Measurements from ENCODE around the gene SUMF1. TPM values are rescaled to one million over a fixed set of nuclear protein-coding genes. Genes with fewer than 3 reads are reported as not detected.

Gene SUMF1
- total and polyA plus RNA-seq, 2 of the 4 experiments (the other 2 are of a cell fraction) = 26.3 to 38.4 TPM

GRCh38 chr3:4323246-4324027 is 143.6 kb downstream of the SUMF1 start:
- 0 out of 4 replicates have a peak overlapping the region, but pooled peaks of 1 of the 2 experiments have one; percentile 44 for H4K8ac ChIP-seq (ENCODE audit: low read depth in 2 of 2, low read length in 2 of 2)
- no peak overlapping the region for H2BK120ac ChIP-seq (ENCODE audit: low read depth, low read length)
- dilution Hi-C loops (cut with HindIII; ENCODE audit: low sequenced_read_pairs, unreplicated experiment) = no loop called here
- H2BK20ac ChIP-seq (ENCODE audit: low read depth, low read length) = no peak overlapping the region
- H3K9me3 ChIP-seq (ENCODE audit: control insufficient read depth, insufficient read depth, low read length) = no peaks in the 10 kb centered on the region
- H3K27me3 ChIP-seq (ENCODE audit: control insufficient read depth, insufficient read depth, low read length) = no peaks in the 10 kb centered on the region
- peak overlapping the region; percentile 64; the same call in 1 of the 2 replicates for H3K27ac ChIP-seq (ENCODE audit: insufficient read depth, low read length)
- ChIA-PET POLR2A (ENCODE audit: unreplicated experiment) (no interaction called here), CTCF (no interaction called here)
- peak overlapping the region; percentile 47; the same call in 1 of the 2 replicates for H3K4me2 ChIP-seq (ENCODE audit: low read depth, low read length)
- no peak overlapping the region for H2AK5ac ChIP-seq (ENCODE audit: low read depth, low read length)
- intact Hi-C loops (cut with micrococcal nuclease) = no loop called here
- no peak for DNase-seq
- no peaks in the 10 kb centered on the region for H3K36me3 ChIP-seq (ENCODE audit: control insufficient read depth, insufficient read depth, low read length)
- peak overlapping the region; percentile 72 for H2BK5ac ChIP-seq (ENCODE audit: low read depth, low read length, poor library complexity, severe bottlenecking)
- no peak overlapping the region for H3K23ac ChIP-seq (ENCODE audit: low read depth, low read length)
- no CpG with 5 or more reads among the region's 3 CpGs for WGBS, 2 experiments (ENCODE audit: extremely low coverage in 2 of 2, insufficient read length in 1 of 2)
- no peak overlapping the region for H2AFZ ChIP-seq (replicated peaks; ENCODE audit: low read length, poor library complexity)
- H2BK15ac ChIP-seq (ENCODE audit: low read depth, low read length) = no peak overlapping the region
- peaks cover 8% of the 10 kb centered on the region for H3K4me1 ChIP-seq (ENCODE audit: control insufficient read depth, insufficient read depth, low read length)
- ATAC-seq (ENCODE audit: low read depth) = peak; percentile 38
- in situ Hi-C loops (cut with MboI; ENCODE audit: low sequenced_read_pairs) = loop anchor here (25.0 kb wide), 1 partner anchor 739 kb away; no protein-coding TSS in a partner anchor
- no peaks in the 10 kb centered on the region for H3K79me1 ChIP-seq (ENCODE audit: low read depth in 1 of 2, low read length in 2 of 2)
- no peak overlapping the region for H4K91ac ChIP-seq (ENCODE audit: insufficient read depth, low read depth, low read length)
- H3K4ac ChIP-seq (ENCODE audit: low read depth, low read length) = no peak overlapping the region
- no peaks in the 10 kb centered on the region for H4K20me1 ChIP-seq (ENCODE audit: insufficient read depth, low read length)
- BruUV-seq (replicated peaks) = no TSS peak
- no peak overlapping the region for H3K9ac ChIP-seq (ENCODE audit: low read depth, low read length)
- H3K9me1 ChIP-seq (ENCODE audit: insufficient read depth, low read length) = no peaks in the 10 kb centered on the region
- peak overlapping the region; percentile 98 for H3K18ac ChIP-seq (ENCODE audit: low read depth, low read length)
- no peak overlapping the region for H3K14ac ChIP-seq (replicated peaks; ENCODE audit: low read depth, low read length)
- H2AK9ac ChIP-seq (replicated peaks; ENCODE audit: low read depth, low read length, poor library complexity) = no peak overlapping the region
- H3K4me3 ChIP-seq (ENCODE audit: insufficient read depth, low read depth, low read length) = no peak overlapping the region
- TF ChIP-seq MAZ (IDR thresholded peaks at IDR 0.05; ENCODE audit: borderline replicate concordance, low read depth, low read length) = no peak
- peak; percentile 45 for TF ChIP-seq CEBPB (IDR thresholded peaks at IDR 0.05; ENCODE audit: low read depth, low read length)
- no peak for TF ChIP-seq NFE2L2 (IDR thresholded peaks at IDR 0.05; ENCODE audit: low read depth, low read length)
- peak overlapping the region; percentile 92 for H4K5ac ChIP-seq (ENCODE audit: low read depth, low read length)
- no peak overlapping the region for H3K56ac ChIP-seq (ENCODE audit: extremely low read depth, insufficient read depth, low read length)
